ENCODE data around the gene XCR1.
"Not testable (repeated sequence)": the region's sequence is repeated elsewhere in the genome, so short reads cannot be mapped to it uniquely, and the experiment has no call there.

DNA sequence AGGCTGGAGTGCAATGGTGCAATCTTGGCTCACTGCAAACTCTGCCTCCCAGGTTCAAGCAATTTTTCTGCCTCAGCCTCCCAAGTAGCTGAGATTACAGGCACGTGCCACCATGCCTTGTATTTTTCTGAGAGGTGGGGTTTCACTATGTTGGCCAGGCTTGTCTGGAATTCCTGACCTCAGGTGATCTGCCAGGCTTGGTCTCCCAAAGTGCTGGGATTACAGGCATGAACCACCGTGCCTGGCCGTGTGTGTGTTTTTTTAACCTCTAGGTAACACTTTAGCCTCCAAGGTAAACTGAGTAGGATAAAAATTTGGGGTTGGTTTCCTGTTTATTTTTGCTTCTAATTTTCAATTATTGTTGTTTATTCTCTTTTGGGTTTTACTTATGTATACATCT, 10.8 kb upstream of the XCR1 start:
- not testable (repeated sequence) for TF ChIP-seq FOXJ3 (CRISPR knock-in tag; IDR thresholded peaks at IDR 0.05; ENCODE audit: borderline replicate concordance); JAZF1 (CRISPR knock-in tag; IDR thresholded peaks at IDR 0.05); TCF7 (CRISPR knock-in tag; IDR thresholded peaks at IDR 0.05; ENCODE audit: low read depth); ZNF121 (CRISPR knock-in tag; IDR thresholded peaks at IDR 0.05); ETV6 (CRISPR knock-in tag; IDR thresholded peaks at IDR 0.05); E2F5 (CRISPR knock-in tag; IDR thresholded peaks at IDR 0.05); ARID4B (CRISPR knock-in tag; IDR thresholded peaks at IDR 0.05; ENCODE audit: borderline replicate concordance); CBFB (CRISPR knock-in tag; IDR thresholded peaks at IDR 0.05; ENCODE audit: low read depth); NR1H2 (CRISPR knock-in tag; IDR thresholded peaks at IDR 0.05); AFF4 (CRISPR knock-in tag; IDR thresholded peaks at IDR 0.05; ENCODE audit: borderline replicate concordance); ATF3 (CRISPR knock-in tag; conservative IDR thresholded peaks at IDR 0.05)
- TF ChIP-seq, protein P1, sequence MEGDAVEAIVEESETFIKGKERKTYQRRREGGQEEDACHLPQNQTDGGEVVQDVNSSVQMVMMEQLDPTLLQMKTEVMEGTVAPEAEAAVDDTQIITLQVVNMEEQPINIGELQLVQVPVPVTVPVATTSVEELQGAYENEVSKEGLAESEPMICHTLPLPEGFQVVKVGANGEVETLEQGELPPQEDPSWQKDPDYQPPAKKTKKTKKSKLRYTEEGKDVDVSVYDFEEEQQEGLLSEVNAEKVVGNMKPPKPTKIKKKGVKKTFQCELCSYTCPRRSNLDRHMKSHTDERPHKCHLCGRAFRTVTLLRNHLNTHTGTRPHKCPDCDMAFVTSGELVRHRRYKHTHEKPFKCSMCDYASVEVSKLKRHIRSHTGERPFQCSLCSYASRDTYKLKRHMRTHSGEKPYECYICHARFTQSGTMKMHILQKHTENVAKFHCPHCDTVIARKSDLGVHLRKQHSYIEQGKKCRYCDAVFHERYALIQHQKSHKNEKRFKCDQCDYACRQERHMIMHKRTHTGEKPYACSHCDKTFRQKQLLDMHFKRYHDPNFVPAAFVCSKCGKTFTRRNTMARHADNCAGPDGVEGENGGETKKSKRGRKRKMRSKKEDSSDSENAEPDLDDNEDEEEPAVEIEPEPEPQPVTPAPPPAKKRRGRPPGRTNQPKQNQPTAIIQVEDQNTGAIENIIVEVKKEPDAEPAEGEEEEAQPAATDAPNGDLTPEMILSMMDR (IDR thresholded peaks at IDR 0.05) = not testable (repeated sequence)
- TF ChIP-seq, protein P2, sequence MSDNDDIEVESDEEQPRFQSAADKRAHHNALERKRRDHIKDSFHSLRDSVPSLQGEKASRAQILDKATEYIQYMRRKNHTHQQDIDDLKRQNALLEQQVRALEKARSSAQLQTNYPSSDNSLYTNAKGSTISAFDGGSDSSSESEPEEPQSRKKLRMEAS (CRISPR knock-in tag; IDR thresholded peaks at IDR 0.05) = not testable (repeated sequence)
- TF ChIP-seq, protein P3, sequence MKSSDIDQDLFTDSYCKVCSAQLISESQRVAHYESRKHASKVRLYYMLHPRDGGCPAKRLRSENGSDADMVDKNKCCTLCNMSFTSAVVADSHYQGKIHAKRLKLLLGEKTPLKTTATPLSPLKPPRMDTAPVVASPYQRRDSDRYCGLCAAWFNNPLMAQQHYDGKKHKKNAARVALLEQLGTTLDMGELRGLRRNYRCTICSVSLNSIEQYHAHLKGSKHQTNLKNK (CRISPR knock-in tag; IDR thresholded peaks at IDR 0.05) = not testable (repeated sequence)
